SK-N-SH (cell line): ENCODE measurements around the gene MRPS35.

Source experiments
- CHD2 ChIP-seq: fragments of 150-350 bp; IDR thresholded peaks from 2 replicates; pipeline ENCODE4 v1.6.1; 2018; ENCODE audit warnings: low read length; ENCODE audit not compliant: partially characterized antibody
- CTCF ChIP-seq: fragments of 200-600 bp; sonication (generic); IDR thresholded peaks from 2 replicates; pipeline ENCODE4 v1.6.1; 2017; ENCODE audit warnings: antibody characterized with exemption, mild to moderate bottlenecking, moderate library complexity
- ELF1 ChIP-seq: IDR thresholded peaks from 2 replicates; pipeline ENCODE4 v1.4.0; 2012
- FOSL2 ChIP-seq: IDR thresholded peaks from 2 replicates; pipeline ENCODE4 v1.4.0; 2012; ENCODE audit warnings: low read depth, mild to moderate bottlenecking, moderate library complexity, borderline replicate concordance
- GABPA ChIP-seq: IDR thresholded peaks from 2 replicates; pipeline ENCODE4 v1.4.0; 2012; ENCODE audit warnings: low read depth, mild to moderate bottlenecking
- JUND ChIP-seq: IDR thresholded peaks from 2 replicates; pipeline ENCODE4 v1.4.0; 2012
- MXI1 ChIP-seq: IDR thresholded peaks from 2 replicates; pipeline ENCODE4 v1.6.1; 2012; ENCODE audit warnings: mild to moderate bottlenecking, low read depth, low read length, improper control_type of control experiment
- POLR2AphosphoS5 ChIP-seq: IDR thresholded peaks from 2 replicates; pipeline ENCODE4 v1.6.1; 2012; ENCODE audit warnings: low read depth, low read length
- RCOR1 ChIP-seq: fragments of 150-350 bp; IDR thresholded peaks from 2 replicates; pipeline ENCODE4 v1.6.1; 2017; ENCODE audit warnings: antibody characterized with exemption, low read length
- YY1 ChIP-seq: IDR thresholded peaks from 2 replicates; pipeline ENCODE4 v1.4.0; 2012; ENCODE audit warnings: low read depth, mild to moderate bottlenecking
- TF ChIP-seq, protein P1 (sequence below): IDR thresholded peaks from 2 replicates; pipeline ENCODE4 v1.6.1; 2012; ENCODE audit warnings: mild to moderate bottlenecking, low read depth, low read length, moderate library complexity

DNA sequence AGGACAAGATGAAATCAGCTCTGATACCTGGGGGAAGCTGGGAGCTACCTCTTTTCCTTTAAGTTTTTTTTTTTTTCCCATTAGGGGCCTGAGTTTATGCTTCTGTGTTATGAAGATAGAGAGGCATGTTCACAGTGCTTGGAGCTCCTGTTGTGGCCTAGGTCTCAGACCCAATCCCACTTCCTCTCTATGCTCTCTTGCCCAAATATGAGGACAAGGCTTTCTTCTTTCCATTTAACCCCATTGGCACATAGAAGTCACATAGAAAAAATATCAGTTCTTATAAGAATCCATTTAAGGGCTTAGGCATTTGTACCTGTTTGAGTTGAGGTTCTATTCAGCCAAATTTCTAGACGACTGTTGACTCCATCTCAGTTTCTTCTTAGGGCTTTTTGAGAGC lies 12.6 kb downstream of the MRPS35 start:
- no peak for TF ChIP-seq FOSL2
- no peak for TF ChIP-seq YY1
- TF ChIP-seq POLR2AphosphoS5, result no peak
- no peak for TF ChIP-seq CTCF
- no peak for TF ChIP-seq ELF1
- TF ChIP-seq CHD2, result no peak
- no peak for TF ChIP-seq JUND
- TF ChIP-seq, protein P1, sequence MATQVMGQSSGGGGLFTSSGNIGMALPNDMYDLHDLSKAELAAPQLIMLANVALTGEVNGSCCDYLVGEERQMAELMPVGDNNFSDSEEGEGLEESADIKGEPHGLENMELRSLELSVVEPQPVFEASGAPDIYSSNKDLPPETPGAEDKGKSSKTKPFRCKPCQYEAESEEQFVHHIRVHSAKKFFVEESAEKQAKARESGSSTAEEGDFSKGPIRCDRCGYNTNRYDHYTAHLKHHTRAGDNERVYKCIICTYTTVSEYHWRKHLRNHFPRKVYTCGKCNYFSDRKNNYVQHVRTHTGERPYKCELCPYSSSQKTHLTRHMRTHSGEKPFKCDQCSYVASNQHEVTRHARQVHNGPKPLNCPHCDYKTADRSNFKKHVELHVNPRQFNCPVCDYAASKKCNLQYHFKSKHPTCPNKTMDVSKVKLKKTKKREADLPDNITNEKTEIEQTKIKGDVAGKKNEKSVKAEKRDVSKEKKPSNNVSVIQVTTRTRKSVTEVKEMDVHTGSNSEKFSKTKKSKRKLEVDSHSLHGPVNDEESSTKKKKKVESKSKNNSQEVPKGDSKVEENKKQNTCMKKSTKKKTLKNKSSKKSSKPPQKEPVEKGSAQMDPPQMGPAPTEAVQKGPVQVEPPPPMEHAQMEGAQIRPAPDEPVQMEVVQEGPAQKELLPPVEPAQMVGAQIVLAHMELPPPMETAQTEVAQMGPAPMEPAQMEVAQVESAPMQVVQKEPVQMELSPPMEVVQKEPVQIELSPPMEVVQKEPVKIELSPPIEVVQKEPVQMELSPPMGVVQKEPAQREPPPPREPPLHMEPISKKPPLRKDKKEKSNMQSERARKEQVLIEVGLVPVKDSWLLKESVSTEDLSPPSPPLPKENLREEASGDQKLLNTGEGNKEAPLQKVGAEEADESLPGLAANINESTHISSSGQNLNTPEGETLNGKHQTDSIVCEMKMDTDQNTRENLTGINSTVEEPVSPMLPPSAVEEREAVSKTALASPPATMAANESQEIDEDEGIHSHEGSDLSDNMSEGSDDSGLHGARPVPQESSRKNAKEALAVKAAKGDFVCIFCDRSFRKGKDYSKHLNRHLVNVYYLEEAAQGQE, result no peak
- TF ChIP-seq RCOR1, result no peak
- no peak for TF ChIP-seq MXI1
- TF ChIP-seq GABPA, result no peak
